ENCODE results near the gene HAUS2.
"Not testable (repeated sequence)": the region's sequence is repeated elsewhere in the genome, so short reads cannot be mapped to it uniquely, and the experiment has no call there.

The HAUS2 gene

DNA sequence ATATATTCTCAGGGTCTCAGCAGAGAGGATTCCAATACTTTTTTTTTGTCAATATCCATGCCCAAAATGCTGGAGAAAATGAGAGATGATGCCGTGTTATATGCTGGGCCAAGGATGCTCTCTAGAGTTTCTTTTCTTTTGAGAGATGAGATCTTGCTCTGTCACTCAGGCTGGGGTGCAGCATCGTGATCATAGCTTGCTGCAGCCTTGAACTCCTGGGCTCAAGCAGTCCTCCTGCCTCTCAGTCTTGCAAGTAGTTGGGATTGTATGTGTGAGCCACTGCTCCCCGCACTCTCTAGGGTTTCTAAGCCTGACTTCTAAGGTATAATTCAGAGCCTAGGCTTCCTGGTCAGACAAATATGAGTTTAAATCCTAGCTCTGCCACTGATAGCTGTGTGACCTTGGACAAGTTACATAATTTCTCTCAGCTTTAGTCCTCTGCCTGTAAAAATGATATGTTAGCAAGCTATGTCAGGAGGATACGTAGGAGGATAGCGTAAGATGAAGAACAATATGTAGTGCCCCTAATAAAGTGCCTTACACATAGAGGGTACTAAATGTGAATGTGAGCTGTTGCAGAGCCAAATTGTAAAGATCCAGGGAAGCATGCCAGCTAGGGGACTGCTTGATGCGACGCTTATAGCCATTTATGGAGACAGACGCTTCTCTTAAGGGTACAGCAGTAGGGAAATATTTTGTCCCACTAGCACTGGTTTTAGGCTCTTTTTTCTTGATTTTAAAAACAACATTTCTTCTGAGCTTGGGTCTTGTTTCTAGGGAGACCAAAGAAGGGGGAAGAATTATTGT, 34.1 kb downstream of the HAUS2 start:
- Mint-ChIP-seq H3K9me3 (no peaks in the 10 kb centered on the region), H3K36me3 (peaks cover 8% of the 10 kb centered on the region), H3K4me3 (no peak overlapping the region), H3K4me1 (peaks cover 39% of the 10 kb centered on the region), H3K27ac (no peak overlapping the region), H3K27me3 (peaks cover 41% of the 10 kb centered on the region)
- CTCF ChIA-PET, result interaction anchor here (1.1 to 1.3 kb wide), 2 partner anchors 9 to 26 kb away, joined by 3 to 5 read pairs; no protein-coding TSS in a partner anchor
- DNase-seq, result no peak

DNA sequence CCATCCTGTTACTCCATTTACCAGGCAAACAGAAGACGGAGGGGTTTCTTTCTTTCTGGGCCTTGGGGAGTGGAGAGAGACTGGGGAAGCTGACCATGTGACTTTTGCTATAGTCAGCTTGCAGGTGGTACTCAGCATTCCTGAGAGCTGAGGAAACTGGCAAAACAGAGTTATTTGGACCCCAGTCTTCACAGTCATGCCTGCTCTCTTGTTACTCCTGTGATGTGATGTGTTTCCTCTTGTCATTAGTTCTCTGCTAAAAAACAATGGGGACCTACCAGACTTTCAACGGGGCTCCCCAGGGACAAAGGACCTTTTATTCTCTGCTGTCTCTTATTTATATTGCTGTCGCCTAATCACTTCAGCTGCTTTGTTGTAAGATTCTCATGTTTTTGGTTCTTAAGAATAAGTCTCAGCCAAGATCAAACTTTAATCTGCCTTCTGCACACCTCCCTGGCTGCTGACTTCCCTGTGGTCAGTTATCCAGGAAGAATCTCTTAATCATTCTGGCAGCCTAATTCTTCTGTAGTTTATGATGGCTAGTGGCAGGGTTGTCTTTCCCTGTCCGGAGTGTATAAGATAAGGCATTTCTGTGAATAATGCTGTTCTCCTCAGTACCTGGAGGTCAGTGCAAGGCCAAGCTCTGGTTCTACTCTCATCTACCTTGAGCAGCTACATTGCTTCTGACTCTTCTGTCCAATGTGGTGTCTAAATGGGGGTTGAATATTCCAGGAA, 35.6 kb downstream of the HAUS2 start:
- peaks cover 28% of the 10 kb centered on the region for H3K27me3 Mint-ChIP-seq
- no peaks in the 10 kb centered on the region for H3K9me3 Mint-ChIP-seq
- H3K27ac Mint-ChIP-seq, result no peak overlapping the region
- no peak for DNase-seq
- H3K4me3 Mint-ChIP-seq, result no peak overlapping the region
- CTCF ChIA-PET, result no interaction called here
- peaks cover 31% of the 10 kb centered on the region for H3K4me1 Mint-ChIP-seq
- peaks cover 9% of the 10 kb centered on the region for H3K36me3 Mint-ChIP-seq

DNA sequence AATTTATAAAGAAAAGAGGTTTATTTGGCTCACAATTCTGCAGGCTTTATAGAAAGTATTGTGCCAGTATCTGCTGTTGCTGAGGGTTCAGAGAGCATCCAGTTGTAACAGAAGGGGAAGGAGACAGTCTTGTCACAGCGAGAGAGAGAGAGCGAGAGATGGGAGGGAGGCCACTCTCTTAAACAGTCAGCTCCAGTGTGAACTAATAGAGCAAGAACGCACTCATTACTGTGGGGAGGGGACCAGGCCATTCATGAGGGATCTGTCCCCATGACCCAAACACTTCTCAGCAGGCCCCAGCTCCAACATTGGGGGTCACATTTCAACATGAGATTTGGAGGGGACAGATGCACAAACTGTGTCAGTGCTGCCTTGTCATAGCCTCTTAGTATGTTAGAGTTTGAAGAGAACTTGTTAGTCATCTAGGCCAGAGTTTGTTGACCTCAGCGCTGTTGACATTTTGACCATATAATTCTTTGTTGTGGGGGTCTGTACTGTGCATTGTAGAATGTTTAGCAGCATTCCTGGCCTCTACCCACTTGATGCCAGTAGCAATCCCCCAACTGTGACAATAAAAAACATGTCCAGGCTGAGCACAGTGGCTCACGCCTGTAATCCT, 42.1 kb downstream of the HAUS2 start:
- Mint-ChIP-seq H3K36me3 (peaks cover 8% of the 10 kb centered on the region), H3K27ac (no peak overlapping the region), H3K4me3 (no peak overlapping the region), H3K27me3 (no peaks in the 10 kb centered on the region), H3K4me1 (no peaks in the 10 kb centered on the region), H3K9me3 (no peaks in the 10 kb centered on the region)
- no peak for DNase-seq
- CTCF ChIA-PET, result interaction anchor here (0.7 to 1.4 kb wide), 4 partner anchors 10 to 382 kb away, joined by 3 to 4 read pairs (median 3); partner anchors contain the start of gene STARD9

DNA sequence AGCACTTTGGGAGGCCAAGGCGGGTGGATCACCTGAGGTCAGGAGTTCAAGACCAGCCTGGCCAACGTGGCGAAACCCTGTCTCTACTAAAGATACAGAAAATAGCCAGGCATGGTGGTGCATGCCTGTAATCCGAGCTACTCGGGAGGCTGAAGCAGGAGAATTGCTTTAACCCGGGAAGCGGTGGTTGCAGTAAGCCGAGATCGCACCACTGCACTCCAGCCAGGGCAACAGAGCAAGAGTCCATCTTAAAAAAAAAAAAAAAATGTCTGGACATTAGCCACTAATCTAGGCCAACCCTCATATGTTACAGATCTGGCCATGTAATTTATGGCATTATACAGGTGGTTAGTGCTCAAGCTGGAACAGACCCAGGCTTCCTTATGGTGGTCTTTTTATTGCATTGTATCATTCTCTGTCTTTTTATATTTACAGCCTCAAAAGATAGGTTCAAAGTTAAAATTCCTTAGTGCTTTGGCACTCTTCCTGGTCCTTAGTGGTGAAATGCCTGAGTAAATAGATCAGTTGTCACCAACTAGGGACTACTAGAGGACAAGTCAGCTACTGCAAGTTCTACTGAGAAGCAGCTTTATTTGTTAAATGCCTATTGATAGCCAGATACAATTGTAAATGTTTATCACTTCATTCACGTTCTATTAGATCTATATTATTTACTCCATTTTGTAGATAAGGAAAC, 42.7 kb downstream of the HAUS2 start:
- Mint-ChIP-seq H3K27me3 (no peaks in the 10 kb centered on the region), H3K4me3 (no peak overlapping the region), H3K4me1 (no peaks in the 10 kb centered on the region), H3K36me3 (peaks cover 4% of the 10 kb centered on the region), H3K27ac (no peak overlapping the region), H3K9me3 (no peaks in the 10 kb centered on the region)
- no peak for DNase-seq
- CTCF ChIA-PET, result interaction anchor here (0.7 to 1.4 kb wide), 6 partner anchors 8 to 300 kb away, joined by 3 to 5 read pairs (median 4); partner anchors contain the start of gene STARD9

DNA sequence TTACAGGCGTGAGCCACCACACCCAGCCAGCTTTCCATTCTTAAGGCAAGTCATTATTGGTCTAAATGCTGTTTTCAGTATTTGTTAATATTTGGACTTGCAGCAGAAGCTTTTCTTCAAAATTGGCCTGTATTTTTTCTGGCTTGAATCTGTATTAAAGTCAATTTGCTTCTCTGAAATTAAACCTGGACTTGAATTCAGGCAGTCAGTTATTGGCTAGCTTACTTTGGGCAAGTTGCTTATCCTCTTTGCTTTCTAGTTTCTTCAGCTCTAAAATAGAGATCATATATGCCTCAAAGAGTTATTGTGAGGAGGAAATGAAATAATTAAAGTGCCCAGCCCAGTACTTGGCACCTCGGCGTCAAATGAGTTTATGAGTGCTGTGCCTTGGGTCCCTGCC, 44.1 kb downstream of the HAUS2 start:
- Mint-ChIP-seq H3K4me1 (no peaks in the 10 kb centered on the region), H3K4me3 (no peak overlapping the region), H3K27me3 (no peaks in the 10 kb centered on the region), H3K27ac (no peak overlapping the region), H3K36me3 (peaks cover 4% of the 10 kb centered on the region), H3K9me3 (no peaks in the 10 kb centered on the region)
- DNase-seq, result no peak
- CTCF ChIA-PET, result interaction anchor here (0.9 kb wide), 1 partner anchor 15 kb away, joined by 4 read pairs; no protein-coding TSS in a partner anchor

GRCh38 chr15:42593143-42593542, 44.5 kb downstream of the HAUS2 start:
- Mint-ChIP-seq H3K27me3 (no peaks in the 10 kb centered on the region), H3K27ac (no peak overlapping the region), H3K9me3 (no peaks in the 10 kb centered on the region), H3K36me3 (peaks cover 3% of the 10 kb centered on the region), H3K4me1 (no peaks in the 10 kb centered on the region), H3K4me3 (no peak overlapping the region)
- CTCF ChIA-PET, result interaction anchor here (0.9 kb wide), 1 partner anchor 15 kb away, joined by 4 read pairs; no protein-coding TSS in a partner anchor
- no peak for DNase-seq

- no peaks in the 10 kb centered on the region for H3K4me1 Mint-ChIP-seq
- DNase-seq, result no peak
- CTCF ChIA-PET, result no interaction called here
- H3K9me3 Mint-ChIP-seq, result no peaks in the 10 kb centered on the region
- H3K4me3 Mint-ChIP-seq, result no peak overlapping the region
- no peak overlapping the region for H3K27ac Mint-ChIP-seq
- H3K36me3 Mint-ChIP-seq, result peaks cover 3% of the 10 kb centered on the region
- no peaks in the 10 kb centered on the region for H3K27me3 Mint-ChIP-seq
Observed at GRCh38 chr15:42594095-42594494, 45.5 kb downstream of the HAUS2 start.

DNA sequence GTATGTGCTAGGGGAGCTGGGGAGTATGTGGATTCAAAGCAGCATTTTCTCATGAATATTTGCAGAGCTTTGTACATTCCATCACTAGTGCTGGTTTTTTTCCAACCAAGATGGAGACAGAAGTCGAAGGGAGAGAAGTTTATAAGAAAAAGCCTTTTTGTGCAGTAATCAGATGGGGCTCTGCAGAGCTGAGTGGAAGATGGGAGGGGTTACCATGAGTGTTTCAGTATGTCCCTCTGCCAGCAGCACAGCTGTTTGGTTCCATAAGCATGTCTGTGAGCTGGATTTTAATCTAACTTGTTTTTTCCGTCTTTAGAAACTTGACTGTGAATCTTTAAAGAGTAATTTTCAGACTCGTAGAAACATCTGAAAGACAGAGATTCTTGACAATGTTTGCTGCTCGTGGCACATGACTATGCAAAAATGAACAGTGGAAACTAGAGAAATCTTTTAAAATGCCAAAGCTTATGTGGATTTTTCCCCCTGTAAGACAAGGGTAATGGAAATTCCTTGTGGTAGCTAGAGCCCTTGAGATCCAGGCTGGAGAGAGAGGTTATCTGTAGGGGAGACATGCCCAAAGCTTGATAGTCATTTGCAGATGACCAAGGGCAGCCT, 47.1 kb downstream of the HAUS2 start:
- no peaks in the 10 kb centered on the region for H3K9me3 Mint-ChIP-seq
- H3K36me3 Mint-ChIP-seq, result peaks cover 10% of the 10 kb centered on the region
- H3K4me3 Mint-ChIP-seq, result no peak overlapping the region
- H3K27me3 Mint-ChIP-seq, result no peaks in the 10 kb centered on the region
- no peaks in the 10 kb centered on the region for H3K4me1 Mint-ChIP-seq
- CTCF ChIA-PET, result no interaction called here
- H3K27ac Mint-ChIP-seq, result no peak overlapping the region
- DNase-seq, result no peak

- H3K9me3 Mint-ChIP-seq, H3K27ac Mint-ChIP-seq, DNase-seq, H3K4me3 Mint-ChIP-seq, H3K27me3 Mint-ChIP-seq: not testable (repeated sequence)
- Mint-ChIP-seq H3K36me3 (peaks cover 24% of the 10 kb centered on the region), H3K4me1 (peaks cover 35% of the 10 kb centered on the region)
- CTCF ChIA-PET, result interaction anchor here (1.4 kb wide), 1 partner anchor 10 kb away, joined by 4 read pairs; no protein-coding TSS in a partner anchor
Observed at GRCh38 chr15:42601316-42601715, 52.7 kb downstream of the HAUS2 start.

GRCh38 chr15:42602501-42602900, 53.9 kb downstream of the HAUS2 start:
- CTCF ChIA-PET, result no interaction called here
- H3K27me3 Mint-ChIP-seq, result no peaks in the 10 kb centered on the region

GRCh38 chr15:42603978-42604377, 55.3 kb downstream of the HAUS2 start:
- Mint-ChIP-seq H3K4me1 (peaks cover 59% of the 10 kb centered on the region), H3K4me3 (no peak overlapping the region), H3K36me3 (peaks cover 28% of the 10 kb centered on the region), H3K27me3 (no peaks in the 10 kb centered on the region), H3K27ac (no peak overlapping the region), H3K9me3 (peaks cover 7% of the 10 kb centered on the region)
- no peak for DNase-seq
- CTCF ChIA-PET, result no interaction called here

More at GRCh38 chr15:42602501-42602900, 53.9 kb downstream of the HAUS2 start:
- H3K4me1 Mint-ChIP-seq, result peaks cover 44% of the 10 kb centered on the region
- DNase-seq, result no peak
- H3K4me3 Mint-ChIP-seq, result no peak overlapping the region
- peaks cover 24% of the 10 kb centered on the region for H3K36me3 Mint-ChIP-seq
- H3K9me3 Mint-ChIP-seq, result peaks cover 7% of the 10 kb centered on the region
- H3K27ac Mint-ChIP-seq, result no peak overlapping the region

DNA sequence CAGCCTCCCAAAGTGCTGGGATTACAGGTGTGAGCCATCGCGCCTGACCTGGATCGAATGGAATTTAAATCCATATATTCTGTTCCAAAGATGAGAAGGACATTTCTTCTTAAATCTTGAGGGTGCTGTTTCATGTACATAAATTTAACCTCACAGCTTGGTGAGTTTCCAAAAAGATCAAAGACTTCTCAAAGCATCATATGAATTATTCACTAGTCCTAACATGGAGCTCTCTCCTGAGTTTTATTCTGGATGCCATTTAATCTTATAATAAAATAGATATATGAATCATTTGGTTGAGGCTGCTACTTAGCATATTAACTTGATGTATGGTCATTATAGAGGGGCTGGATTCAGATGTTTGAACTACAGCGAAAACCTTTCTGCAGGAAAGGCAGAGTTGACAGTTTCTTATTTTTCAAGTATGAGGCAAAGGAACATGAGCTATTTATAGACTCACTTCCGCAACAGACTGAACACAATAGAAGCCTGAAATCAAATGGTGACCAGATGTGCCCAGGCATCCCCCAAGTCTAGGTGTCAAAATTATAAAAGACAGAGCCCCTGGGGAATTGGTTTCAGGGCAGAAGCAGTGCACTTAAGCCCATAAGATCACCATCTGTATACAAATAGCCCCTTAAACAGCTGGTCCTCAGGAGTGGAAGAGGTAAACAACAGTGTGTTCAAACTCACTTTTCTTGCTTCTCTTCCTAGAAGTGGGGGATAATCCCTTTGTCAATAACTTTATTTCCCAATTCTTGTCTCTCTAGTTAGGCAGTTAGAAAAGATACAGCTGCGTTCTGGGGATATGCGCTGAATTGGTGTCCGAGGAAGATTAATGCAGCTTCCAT, 56.5 kb downstream of the HAUS2 start:
- H3K9me3 Mint-ChIP-seq, result peaks cover 7% of the 10 kb centered on the region
- CTCF ChIA-PET, result interaction anchor here (1.0 to 1.6 kb wide), 3 partner anchors 17 to 59 kb away, joined by 3 to 5 read pairs (median 3); no protein-coding TSS in a partner anchor
- peak overlapping the region; percentile 92 for H3K27ac Mint-ChIP-seq
- H3K4me3 Mint-ChIP-seq, result peak overlapping the region; percentile 58
- peaks cover 67% of the 10 kb centered on the region for H3K4me1 Mint-ChIP-seq
- no peaks in the 10 kb centered on the region for H3K27me3 Mint-ChIP-seq
- H3K36me3 Mint-ChIP-seq, result peaks cover 21% of the 10 kb centered on the region
- DNase-seq, result no peak

DNA sequence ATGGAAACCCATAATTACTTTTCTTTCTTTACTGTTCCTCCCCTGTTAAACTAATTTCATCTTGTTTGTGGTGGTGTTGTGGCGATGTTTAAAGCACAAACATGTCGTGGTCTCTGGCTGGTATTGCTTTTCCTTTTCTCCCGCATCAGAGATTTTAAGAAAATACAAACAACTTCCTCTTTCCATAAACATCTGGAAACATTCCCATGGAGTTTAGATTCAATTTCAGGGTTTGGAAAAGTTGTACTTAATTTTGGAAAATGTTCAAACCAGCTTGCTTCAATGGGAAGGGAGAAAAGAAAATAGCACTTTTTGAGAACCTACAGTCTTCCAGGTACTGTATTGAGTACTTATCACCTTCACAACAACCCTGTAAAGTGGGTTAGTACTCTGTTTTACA, 57.2 kb downstream of the HAUS2 start:
- no peaks in the 10 kb centered on the region for H3K27me3 Mint-ChIP-seq
- peak overlapping the region; percentile 92 for H3K27ac Mint-ChIP-seq
- CTCF ChIA-PET, result interaction anchor here (1.0 to 1.6 kb wide), 3 partner anchors 18 to 59 kb away, joined by 3 to 5 read pairs (median 3); no protein-coding TSS in a partner anchor
- H3K9me3 Mint-ChIP-seq, result peaks cover 7% of the 10 kb centered on the region
- H3K4me1 Mint-ChIP-seq, result peaks cover 71% of the 10 kb centered on the region
- peaks cover 20% of the 10 kb centered on the region for H3K36me3 Mint-ChIP-seq
- no peak for DNase-seq
- H3K4me3 Mint-ChIP-seq, result no peak overlapping the region

Measured in activated naive CD4-positive, alpha-beta T cell treated with anti-CD3 and anti-CD28 coated beads, Interleukin-2, amount 10 ng/mL, durations not matched to agents 7 days and 5 days (primary cell).